ENCODE data around the gene DNER.

The DNER gene

GRCh38 chr2:229633556-229633955, 80.8 kb downstream of the DNER start:
- in situ Hi-C loops (cut with HindIII; ENCODE audit: low sequenced_read_pairs) = no loop called here
- TF ChIP-seq CTCF (IDR thresholded peaks at IDR 0.05; ENCODE audit: low read depth, low read length, missing control alignments) = no peak
- DNase-seq (ENCODE audit: low read depth) = no peak
- H3K4me3 ChIP-seq (ENCODE audit: low read depth, low read length) = no peak overlapping the region

DNA sequence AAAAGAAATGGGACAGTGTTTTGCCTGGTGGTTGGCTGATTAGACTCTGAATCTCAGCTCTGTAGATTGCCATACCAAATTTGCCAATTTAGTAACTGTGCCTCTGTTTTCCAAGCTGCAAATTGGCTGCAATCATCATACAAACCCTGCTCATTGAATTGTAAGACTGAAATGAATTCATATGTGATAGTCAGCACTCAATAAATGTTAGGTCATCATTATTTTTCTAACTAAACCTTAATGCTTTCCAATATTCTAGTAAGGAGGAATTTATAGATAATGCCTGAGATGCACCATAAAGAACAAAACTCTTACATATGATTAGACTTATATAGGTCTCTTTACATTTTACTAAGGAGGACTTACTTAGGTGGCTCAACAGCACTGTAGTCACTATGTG, 85.3 kb downstream of the DNER start:
- no peak for TF ChIP-seq CTCF (IDR thresholded peaks at IDR 0.05; ENCODE audit: low read depth, low read length, missing control alignments)
- in situ Hi-C loops (cut with HindIII; ENCODE audit: low sequenced_read_pairs) = no loop called here
- no peak overlapping the region for H3K4me3 ChIP-seq (ENCODE audit: low read depth, low read length)
- DNase-seq (ENCODE audit: low read depth) = no peak

- H3K4me3 ChIP-seq (ENCODE audit: low read depth, low read length) = no peak overlapping the region
- no peak for DNase-seq (ENCODE audit: low read depth)
- in situ Hi-C loops (cut with HindIII; ENCODE audit: low sequenced_read_pairs) = no loop called here
- TF ChIP-seq CTCF (IDR thresholded peaks at IDR 0.05; ENCODE audit: low read depth, low read length, missing control alignments) = no peak
These were observed 86.6 kb downstream of the DNER start for GRCh38 chr2:229627728-229628127.

DNA sequence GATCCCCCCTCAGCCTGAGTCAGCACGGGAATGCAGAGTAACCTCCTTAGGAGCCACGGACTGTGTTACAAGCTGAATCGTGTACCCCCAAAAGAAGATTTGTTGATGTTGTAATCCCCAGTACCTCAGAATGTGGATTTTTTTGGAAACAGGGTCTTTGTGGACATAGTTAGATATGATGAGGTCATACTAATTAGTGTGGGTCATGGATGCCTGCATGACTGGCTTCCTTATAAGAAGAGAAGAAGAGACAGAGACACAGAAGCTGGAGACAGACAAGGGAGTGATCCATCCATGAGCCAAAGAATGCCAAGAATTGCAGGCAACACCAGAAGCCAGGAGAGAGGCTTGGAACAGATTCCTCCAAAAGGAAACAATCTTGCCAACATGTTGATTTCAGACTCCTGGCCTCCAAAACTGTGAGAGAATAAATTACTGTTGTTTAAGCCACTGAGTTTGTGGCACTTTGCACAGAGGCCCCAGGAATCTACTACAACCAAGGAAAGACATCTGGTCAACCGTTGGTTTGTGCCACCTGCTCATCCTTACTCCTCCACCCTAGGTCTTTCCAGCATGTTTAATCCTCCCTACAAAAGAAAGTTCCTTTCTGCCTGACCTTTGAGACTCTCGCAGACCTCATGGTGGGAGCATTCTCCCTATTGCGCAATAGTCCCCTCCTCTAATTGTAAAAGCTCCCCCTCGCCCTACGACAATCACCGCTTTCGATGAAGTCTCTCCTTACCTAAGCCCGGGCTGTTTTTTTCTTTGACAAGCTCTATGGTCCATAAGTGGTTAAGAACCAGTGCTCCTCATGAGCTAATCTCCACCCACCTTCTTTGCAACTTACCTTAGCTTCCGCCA, 91.6 kb downstream of the DNER start:
- no peak for TF ChIP-seq CTCF (IDR thresholded peaks at IDR 0.05; ENCODE audit: low read depth, low read length, missing control alignments)
- H3K4me3 ChIP-seq (ENCODE audit: low read depth, low read length) = no peak overlapping the region
- in situ Hi-C loops (cut with HindIII; ENCODE audit: low sequenced_read_pairs) = no loop called here
- no peak for DNase-seq (ENCODE audit: low read depth)

DNA sequence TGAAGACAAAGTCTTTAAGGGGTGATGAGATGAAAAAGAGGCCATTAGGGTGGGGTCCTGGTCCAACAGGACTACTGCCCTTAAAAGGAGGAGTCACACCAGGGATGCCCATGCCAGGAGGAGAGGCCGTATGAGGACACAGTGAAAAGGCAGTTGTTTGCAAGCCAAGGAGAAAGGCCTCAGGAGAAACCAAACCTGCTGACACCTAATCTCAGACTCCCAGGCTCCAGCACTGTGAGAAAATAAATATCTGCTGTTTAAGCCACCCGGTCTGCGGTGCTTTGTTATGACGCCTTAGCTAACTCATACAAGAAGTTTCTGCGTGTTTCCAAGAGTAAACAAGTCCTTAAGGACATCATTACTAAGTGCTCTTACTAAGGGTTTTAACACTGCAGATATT, 93.6 kb downstream of the DNER start:
- H3K4me3 ChIP-seq (ENCODE audit: low read depth, low read length) = no peak overlapping the region
- in situ Hi-C loops (cut with HindIII; ENCODE audit: low sequenced_read_pairs) = no loop called here
- DNase-seq (ENCODE audit: low read depth) = no peak
- TF ChIP-seq CTCF (IDR thresholded peaks at IDR 0.05; ENCODE audit: low read depth, low read length, missing control alignments) = no peak

GRCh38 chr2:229620289-229620688, 94.1 kb downstream of the DNER start:
- no peak for DNase-seq (ENCODE audit: low read depth)
- no peak for TF ChIP-seq CTCF (IDR thresholded peaks at IDR 0.05; ENCODE audit: low read depth, low read length, missing control alignments)
- no peak overlapping the region for H3K4me3 ChIP-seq (ENCODE audit: low read depth, low read length)
- in situ Hi-C loops (cut with HindIII; ENCODE audit: low sequenced_read_pairs) = no loop called here

Measured in astrocyte of the cerebellum (primary cell).